A172 (cell line): ENCODE results near the gene LIMA1. TPM values are rescaled to one million over a fixed set of nuclear protein-coding genes. Genes with fewer than 3 reads are reported as not detected.
A peak's percentile ranks its signal among the peaks of the same experiment; 100 is the strongest.
"Not testable (repeated sequence)": the region's sequence is repeated elsewhere in the genome, so short reads cannot be mapped to it uniquely, and the experiment has no call there.

Source experiments
- DNase-seq: peaks from one replicate; pipeline ENCODE4 v3.0.0-alpha.2; 2015; ENCODE audit warnings: low spot score
- total RNA-seq: library from RNA; depleted of rRNA; stranded (reverse); fragments of >200 nt; shearing (Covaris generic); gene quantifications from 2 replicates; pipeline ENCODE4 v1.2.3, GENCODE V29; 2014

Gene LIMA1
- total RNA-seq, 1 experiment from 2014 or later: 108 TPM

GRCh38 chr12:50219001-50219400, 64.3 kb downstream of the LIMA1 start:
- DNase-seq: not testable (repeated sequence)

- peak; percentile 71 for DNase-seq
These were observed 64.9 kb downstream of the LIMA1 start for GRCh38 chr12:50218386-50218785.

- DNase-seq: no peak
These were observed 66.1 kb downstream of the LIMA1 start for GRCh38 chr12:50217202-50217601.

GRCh38 chr12:50215033-50215432, 68.3 kb downstream of the LIMA1 start:
- DNase-seq: no peak

GRCh38 chr12:50214018-50214417, 69.3 kb downstream of the LIMA1 start:
- no peak for DNase-seq

GRCh38 chr12:50213439-50213838, 69.9 kb downstream of the LIMA1 start:
- DNase-seq: no peak

GRCh38 chr12:50212071-50212467, 71.3 kb downstream of the LIMA1 start:
- DNase-seq: no peak

GRCh38 chr12:50211392-50212070, 71.8 kb downstream of the LIMA1 start:
- peak; percentile 67 for DNase-seq

GRCh38 chr12:50207424-50207823, 75.9 kb downstream of the LIMA1 start:
- no peak for DNase-seq

GRCh38 chr12:50205648-50206047, 77.7 kb downstream of the LIMA1 start:
- no peak for DNase-seq

- DNase-seq: no peak
These were observed 79.6 kb downstream of the LIMA1 start for GRCh38 chr12:50203691-50204090.

GRCh38 chr12:50201987-50202521, 81.3 kb downstream of the LIMA1 start:
- DNase-seq: peak; percentile 92

GRCh38 chr12:50200552-50201273, 82.6 kb downstream of the LIMA1 start:
- DNase-seq: peak; percentile 43

GRCh38 chr12:50198829-50199228, 84.5 kb downstream of the LIMA1 start:
- DNase-seq: no peak

GRCh38 chr12:50197297-50197727, 86.0 kb downstream of the LIMA1 start:
- no peak for DNase-seq

- DNase-seq: no peak
These were observed 86.8 kb downstream of the LIMA1 start for GRCh38 chr12:50196537-50196936.

- DNase-seq: no peak
These were observed 87.5 kb downstream of the LIMA1 start for GRCh38 chr12:50195832-50196231.

GRCh38 chr12:50192908-50193307, 90.4 kb downstream of the LIMA1 start:
- no peak for DNase-seq

- DNase-seq: no peak
These were observed 91.1 kb downstream of the LIMA1 start for GRCh38 chr12:50192236-50192635.

GRCh38 chr12:50190859-50191258, 92.5 kb downstream of the LIMA1 start:
- no peak for DNase-seq

- DNase-seq: no peak
These were observed 94.3 kb downstream of the LIMA1 start for GRCh38 chr12:50188875-50189575.

GRCh38 chr12:50188241-50188781, 95.0 kb downstream of the LIMA1 start:
- DNase-seq: no peak
